ENCODE data around the gene COPZ1. TPM values are rescaled to one million over a fixed set of nuclear protein-coding genes. Genes with fewer than 3 reads are reported as not detected.

The COPZ1 gene
- polyA plus RNA-seq, 2 donors = 48.8 to 85.0 TPM

GRCh38 chr12:54398995-54399793, 74.3 kb downstream of the COPZ1 start:
- H3K4me3 ChIP-seq (ENCODE audit: low read depth in 1 of 2, low read length in 2 of 2) = no peak overlapping the region
- H3K9me3 ChIP-seq (ENCODE audit: control insufficient read depth in 2 of 2, insufficient read depth in 1 of 2, low read depth in 1 of 2, low read length in 1 of 2) = no peaks in the 10 kb centered on the region
- no peak overlapping the region for H3K27ac ChIP-seq (ENCODE audit: low read depth in 2 of 2, low read length in 1 of 2)
- no peaks in the 10 kb centered on the region for H3K27me3 ChIP-seq (ENCODE audit: control insufficient read depth in 1 of 2, insufficient read depth in 2 of 2, low read length in 2 of 2)
- WGBS, 2 donors = 63 to 72% methylated on average over 8 of the region's 8 CpGs
- H3K4me1 ChIP-seq (ENCODE audit: control insufficient read depth in 2 of 2, insufficient read depth in 2 of 2, low read length in 1 of 2) = no peaks in the 10 kb centered on the region
- peaks cover 9 to 18% of the 10 kb centered on the region in 2 donors for H3K36me3 ChIP-seq (ENCODE audit: control insufficient read depth in 2 of 2, insufficient read depth in 2 of 2, low read length in 1 of 2)

GRCh38 chr12:54401119-54401518, 76.2 kb downstream of the COPZ1 start:
- Histone ChIP-seq H3K27me3 (ENCODE audit: control insufficient read depth in 1 of 2, insufficient read depth in 2 of 2, low read length in 2 of 2) (no peaks in the 10 kb centered on the region), H3K9me3 (ENCODE audit: control insufficient read depth in 2 of 2, insufficient read depth in 1 of 2, low read depth in 1 of 2, low read length in 1 of 2) (no peaks in the 10 kb centered on the region), H3K4me3 (ENCODE audit: low read depth in 1 of 2, low read length in 2 of 2) (no peak overlapping the region), H3K4me1 (ENCODE audit: control insufficient read depth in 2 of 2, insufficient read depth in 2 of 2, low read length in 1 of 2) (no peaks in the 10 kb centered on the region), H3K27ac (ENCODE audit: low read depth in 2 of 2, low read length in 1 of 2) (no peak overlapping the region), H3K36me3 (ENCODE audit: control insufficient read depth in 2 of 2, insufficient read depth in 2 of 2, low read length in 1 of 2) (peaks cover 9 to 24% of the 10 kb centered on the region in 2 donors)
- WGBS, 2 donors = 89 to 91% methylated on average over 2 of the region's 2 CpGs

Other genes starting within 250 kb of the COPZ1 start
- 10 to 100 TPM; 38.2 to 40.9 TPM for gene SMUG1, start 136.1 kb upstream of the COPZ1 start, polyA plus RNA-seq
- 1 to 10 TPM; 4.9 to 5.6 TPM for gene CBX5, start 45.0 kb upstream of the COPZ1 start, polyA plus RNA-seq
- 100 to 1,000 TPM; 756 to 880 TPM for gene HNRNPA1, start 44.4 kb upstream of the COPZ1 start, polyA plus RNA-seq
- gene NFE2, start 24.1 kb upstream of the COPZ1 start, polyA plus RNA-seq = under 1 TPM; 0.08 to 0.09 TPM
- under 1 TPM; 0.29 TPM for gene GPR84, start 39.4 kb downstream of the COPZ1 start, polyA plus RNA-seq
- 10 to 100 TPM; 44.6 to 49.9 TPM for gene ZNF385A, start 59.6 kb downstream of the COPZ1 start, polyA plus RNA-seq
- gene ITGA5, start 94.1 kb downstream of the COPZ1 start, polyA plus RNA-seq = 10 to 100 TPM; 20.0 to 42.8 TPM
- gene GTSF1, start 148.5 kb downstream of the COPZ1 start, polyA plus RNA-seq = under 1 TPM in 1 of 2 donors, not detected in 1; 0.16 TPM
- 1 to 10 TPM; 1.9 to 4.1 TPM for gene NCKAP1L, start 172.6 kb downstream of the COPZ1 start, polyA plus RNA-seq
- gene PDE1B, start 224.5 kb downstream of the COPZ1 start, polyA plus RNA-seq = 1 to 10 TPM; 1.4 to 2.4 TPM

Data from esophagus (tissue), 2 donors.